Panc1 (cell line): ENCODE measurements around the gene TMOD1. TPM values are rescaled to one million over a fixed set of nuclear protein-coding genes. Genes with fewer than 3 reads are reported as not detected.

Experiments
- ATAC-seq: fragments of 200-7000 bp; cut with Tn5 transposase; 2 replicates; pipeline ENCODE4 v1.9.1; 2020; ENCODE audit warnings: mild to moderate bottlenecking, moderate library complexity
- BruUV-seq: library from RNA; stranded (reverse); fragments of 400-500 nt; replicated peaks from 2 replicates; lab custom pipeline; 2021; lab: Mats Ljungman, UMichigan
- CTCF ChIA-PET: fragments of 300-600 bp; sonication (Branson Sonifier 250); formaldehyde crosslinking; loops from one replicate; lab custom pipeline; 2022; ENCODE audit warnings: antibody characterized with exemption; lab: Charles Lee
- POLR2A ChIA-PET: fragments of 300-600 bp; sonication (Branson Sonifier 250); formaldehyde crosslinking; loops from one replicate; lab custom pipeline; 2022; ENCODE audit warnings: antibody characterized with exemption; lab: Charles Lee
- DNase-seq: peaks from one replicate; pipeline ENCODE4 v3.0.0-alpha.2; 2010; ENCODE audit warnings: low read depth, low spot score
- H3K27ac ChIP-seq: 2 replicates; pipeline ENCODE4 v1.5.1; 2011; ENCODE audit warnings: mild to moderate bottlenecking, low read length, inconsistent platforms
- H3K27me3 ChIP-seq: fragments of 200-500 bp; sonication (Bioruptor generic); 2 replicates; pipeline ENCODE4 v1.6.0; 2014; ENCODE audit warnings: low read length, inconsistent platforms; ENCODE audit not compliant: control insufficient read depth, insufficient read depth
- H3K36me3 ChIP-seq: fragments of 200-500 bp; sonication (Bioruptor generic); 2 replicates; pipeline ENCODE4 v1.5.1; 2014; ENCODE audit warnings: inconsistent platforms, mild to moderate bottlenecking, low read length, moderate library complexity; ENCODE audit not compliant: control insufficient read depth, insufficient read depth
- H3K4me1 ChIP-seq: 2 replicates; pipeline ENCODE4 v1.5.1; 2011; ENCODE audit warnings: inconsistent platforms, mild to moderate bottlenecking, low read length, moderate library complexity; ENCODE audit not compliant: control insufficient read depth, insufficient read depth
- H3K4me3 ChIP-seq, 2 experiments: 2 replicates each; pipeline ENCODE4 v1.5.1; 2011 to 2012; ENCODE audit warnings: low read depth in 2 of 2, low read length in 2 of 2, mild to moderate bottlenecking in 2 of 2, inconsistent platforms in 1 of 2, moderate library complexity in 1 of 2
- H3K9me3 ChIP-seq: fragments of 200-500 bp; sonication (Bioruptor generic); 2 replicates; pipeline ENCODE4 v1.5.1; 2014; ENCODE audit warnings: low read depth, mild to moderate bottlenecking, inconsistent platforms, low read length, moderate library complexity; ENCODE audit not compliant: control insufficient read depth, insufficient read depth
- POLR2AphosphoS5 ChIP-seq: IDR thresholded peaks from 2 replicates; pipeline ENCODE4 v1.6.1; 2012; ENCODE audit warnings: mild to moderate bottlenecking, low read depth, low read length, moderate library complexity
- SIN3A ChIP-seq: IDR thresholded peaks from 2 replicates; pipeline ENCODE4 v1.6.1; 2012; ENCODE audit warnings: low read depth, mild to moderate bottlenecking, low read length, moderate library complexity, borderline replicate concordance; ENCODE audit not compliant: insufficient read depth
- TCF7L2 ChIP-seq: IDR thresholded peaks from 2 replicates; pipeline ENCODE4 v1.6.1; 2011; ENCODE audit warnings: mild to moderate bottlenecking, low read depth, low read length, inconsistent platforms
- in situ Hi-C: cut with HindIII; loops from 2 replicates; pipeline ENCODE4 v1.10.0; 2016; ENCODE audit warnings: low sequenced_read_pairs, low pct_unique_long_range_greater_than_20kb
- intact Hi-C: fragments of 100-400 bp; cut with micrococcal nuclease; formaldehyde crosslinking; loops from one replicate; pipeline ENCODE4 v1.10.0; 2022; ENCODE audit not compliant: unreplicated experiment
- total RNA-seq: library from RNA; stranded (reverse); gene quantifications from one replicate; pipeline ENCODE4 v1.2.1, GENCODE V29; 2021; ENCODE audit not compliant: unreplicated experiment
- TF ChIP-seq, protein P1 (sequence below), 2 experiments: IDR thresholded peaks; 2 replicates each; pipeline ENCODE4 v1.6.1; 2011 to 2012; ENCODE audit warnings: low read depth in 2 of 2, control low read depth in 1 of 2, low read length in 1 of 2, mild to moderate bottlenecking in 1 of 2, moderate library complexity in 1 of 2; ENCODE audit not compliant: insufficient read depth in 1 of 2
- TF ChIP-seq, protein P2 (sequence below): fragments of 450-650 bp; IDR thresholded peaks from 2 replicates; pipeline ENCODE4 v1.5.1; 2017; ENCODE audit warnings: mild to moderate bottlenecking

Gene TMOD1
- total RNA-seq, 1 experiment from 2014 or later, result 1.4 TPM

- TF ChIP-seq, protein P1, sequence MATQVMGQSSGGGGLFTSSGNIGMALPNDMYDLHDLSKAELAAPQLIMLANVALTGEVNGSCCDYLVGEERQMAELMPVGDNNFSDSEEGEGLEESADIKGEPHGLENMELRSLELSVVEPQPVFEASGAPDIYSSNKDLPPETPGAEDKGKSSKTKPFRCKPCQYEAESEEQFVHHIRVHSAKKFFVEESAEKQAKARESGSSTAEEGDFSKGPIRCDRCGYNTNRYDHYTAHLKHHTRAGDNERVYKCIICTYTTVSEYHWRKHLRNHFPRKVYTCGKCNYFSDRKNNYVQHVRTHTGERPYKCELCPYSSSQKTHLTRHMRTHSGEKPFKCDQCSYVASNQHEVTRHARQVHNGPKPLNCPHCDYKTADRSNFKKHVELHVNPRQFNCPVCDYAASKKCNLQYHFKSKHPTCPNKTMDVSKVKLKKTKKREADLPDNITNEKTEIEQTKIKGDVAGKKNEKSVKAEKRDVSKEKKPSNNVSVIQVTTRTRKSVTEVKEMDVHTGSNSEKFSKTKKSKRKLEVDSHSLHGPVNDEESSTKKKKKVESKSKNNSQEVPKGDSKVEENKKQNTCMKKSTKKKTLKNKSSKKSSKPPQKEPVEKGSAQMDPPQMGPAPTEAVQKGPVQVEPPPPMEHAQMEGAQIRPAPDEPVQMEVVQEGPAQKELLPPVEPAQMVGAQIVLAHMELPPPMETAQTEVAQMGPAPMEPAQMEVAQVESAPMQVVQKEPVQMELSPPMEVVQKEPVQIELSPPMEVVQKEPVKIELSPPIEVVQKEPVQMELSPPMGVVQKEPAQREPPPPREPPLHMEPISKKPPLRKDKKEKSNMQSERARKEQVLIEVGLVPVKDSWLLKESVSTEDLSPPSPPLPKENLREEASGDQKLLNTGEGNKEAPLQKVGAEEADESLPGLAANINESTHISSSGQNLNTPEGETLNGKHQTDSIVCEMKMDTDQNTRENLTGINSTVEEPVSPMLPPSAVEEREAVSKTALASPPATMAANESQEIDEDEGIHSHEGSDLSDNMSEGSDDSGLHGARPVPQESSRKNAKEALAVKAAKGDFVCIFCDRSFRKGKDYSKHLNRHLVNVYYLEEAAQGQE (IDR thresholded peaks at IDR 0.05; ENCODE audit: insufficient read depth in 1 of 2, low read depth in 2 of 2, low read length in 1 of 2), result no peak
- no peak for ATAC-seq
- intact Hi-C loops, result no loop called here
- Histone ChIP-seq H3K4me1 (no peaks in the 10 kb centered on the region), H3K9me3 (no peaks in the 10 kb centered on the region), H3K27me3 (no peaks in the 10 kb centered on the region), H3K4me3 (no peak overlapping the region), H3K27ac (no peak overlapping the region), H3K36me3 (no peaks in the 10 kb centered on the region)
- ChIA-PET POLR2A (no interaction called here), CTCF (no interaction called here)
- no TSS peak for BruUV-seq
- in situ Hi-C loops, result no loop called here
- DNase-seq, result no peak
Measured at GRCh38 chr9:97545486-97545885, 44.0 kb downstream of the TMOD1 start.

GRCh38 chr9:97547098-97547829 lies 45.8 kb downstream of the TMOD1 start:
- in situ Hi-C loops (no loop called here), intact Hi-C loops (no loop called here)
- CTCF ChIA-PET, result no interaction called here
- no TSS peak for BruUV-seq
- Histone ChIP-seq H3K27me3 (no peaks in the 10 kb centered on the region), H3K36me3 (no peaks in the 10 kb centered on the region), H3K4me3 (no peak overlapping the region), H3K27ac (no peak overlapping the region), H3K9me3 (no peaks in the 10 kb centered on the region), H3K4me1 (no peaks in the 10 kb centered on the region)
- ATAC-seq, result no peak
- TF ChIP-seq, protein P1 (IDR thresholded peaks at IDR 0.05; ENCODE audit: insufficient read depth in 1 of 2, low read depth in 2 of 2, low read length in 1 of 2), result no peak
- TF ChIP-seq TCF7L2 (no peak), POLR2AphosphoS5 (no peak), SIN3A (no peak)
- TF ChIP-seq, protein P2, sequence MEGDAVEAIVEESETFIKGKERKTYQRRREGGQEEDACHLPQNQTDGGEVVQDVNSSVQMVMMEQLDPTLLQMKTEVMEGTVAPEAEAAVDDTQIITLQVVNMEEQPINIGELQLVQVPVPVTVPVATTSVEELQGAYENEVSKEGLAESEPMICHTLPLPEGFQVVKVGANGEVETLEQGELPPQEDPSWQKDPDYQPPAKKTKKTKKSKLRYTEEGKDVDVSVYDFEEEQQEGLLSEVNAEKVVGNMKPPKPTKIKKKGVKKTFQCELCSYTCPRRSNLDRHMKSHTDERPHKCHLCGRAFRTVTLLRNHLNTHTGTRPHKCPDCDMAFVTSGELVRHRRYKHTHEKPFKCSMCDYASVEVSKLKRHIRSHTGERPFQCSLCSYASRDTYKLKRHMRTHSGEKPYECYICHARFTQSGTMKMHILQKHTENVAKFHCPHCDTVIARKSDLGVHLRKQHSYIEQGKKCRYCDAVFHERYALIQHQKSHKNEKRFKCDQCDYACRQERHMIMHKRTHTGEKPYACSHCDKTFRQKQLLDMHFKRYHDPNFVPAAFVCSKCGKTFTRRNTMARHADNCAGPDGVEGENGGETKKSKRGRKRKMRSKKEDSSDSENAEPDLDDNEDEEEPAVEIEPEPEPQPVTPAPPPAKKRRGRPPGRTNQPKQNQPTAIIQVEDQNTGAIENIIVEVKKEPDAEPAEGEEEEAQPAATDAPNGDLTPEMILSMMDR, result no peak
- POLR2A ChIA-PET, result no interaction called here
- DNase-seq, result no peak
